Measurements from ENCODE around the gene PRRC2B.

The PRRC2B gene

GRCh38 chr9:131522257-131523085 is 128.6 kb downstream of the PRRC2B start:
- no peak for DNase-seq

- DNase-seq, result no peak
Measured at GRCh38 chr9:131523086-131523388, 129.2 kb downstream of the PRRC2B start.

GRCh38 chr9:131523451-131524435 is 129.9 kb downstream of the PRRC2B start:
- DNase-seq, result no peak

- DNase-seq, result no peak
Measured at GRCh38 chr9:131524665-131525315, 130.9 kb downstream of the PRRC2B start.

GRCh38 chr9:131525643-131526565 is 132.0 kb downstream of the PRRC2B start:
- DNase-seq, result no peak

GRCh38 chr9:131528186-131528585 is 134.3 kb downstream of the PRRC2B start:
- no peak for DNase-seq

GRCh38 chr9:131528886-131529505 is 135.1 kb downstream of the PRRC2B start:
- no peak for DNase-seq

- DNase-seq, result no peak
Measured at GRCh38 chr9:131529597-131530545, 136.0 kb downstream of the PRRC2B start.

GRCh38 chr9:131530546-131530919 is 136.6 kb downstream of the PRRC2B start:
- no peak for DNase-seq

- DNase-seq, result peak; percentile 71
Measured at GRCh38 chr9:131530920-131531832, 137.3 kb downstream of the PRRC2B start, which contains the start of gene UCK1. TSS of gene UCK1 (minus strand) at chr9:131531263. CDS start at chr9:131531174, 89 bp downstream.

GRCh38 chr9:131534721-131535237 is 140.9 kb downstream of the PRRC2B start:
- no peak for DNase-seq

GRCh38 chr9:131537946-131538345 is 144.1 kb downstream of the PRRC2B start:
- DNase-seq, result no peak

- no peak for DNase-seq
Measured at GRCh38 chr9:131539223-131539923, 145.5 kb downstream of the PRRC2B start.

GRCh38 chr9:131543141-131543540 is 149.3 kb downstream of the PRRC2B start:
- DNase-seq, result no peak

- no peak for DNase-seq
Measured at GRCh38 chr9:131545003-131545785, 151.3 kb downstream of the PRRC2B start, which contains the start of gene PRRT1B. TSS of gene PRRT1B (plus strand) at chr9:131545523. CDS start at chr9:131545616, 93 bp downstream.

GRCh38 chr9:131545786-131546335 is 152.0 kb downstream of the PRRC2B start:
- DNase-seq, result no peak

All from activated CD8-positive, alpha-beta memory T cell treated with anti-CD3 and anti-CD28 coated beads, Interleukin-2, amount 50 U/mL, for 4 hours (primary cell).